HL-60 (cell line): Measurements from ENCODE around the gene PKD1L1.

Experiments used
- GABPA ChIP-seq: IDR thresholded peaks from 2 replicates; pipeline ENCODE4 v1.6.1; 2012; ENCODE audit warnings: low read depth
- TF ChIP-seq, protein P1 (sequence below): IDR thresholded peaks from one replicate; pipeline ENCODE4 v1.5.1; 2011; ENCODE audit warnings: low read length, control low read depth, inconsistent platforms; ENCODE audit not compliant: insufficient read depth
- TF ChIP-seq, protein P2 (sequence below): IDR thresholded peaks from 2 replicates; pipeline ENCODE4 v1.6.1; 2012; ENCODE audit warnings: low read depth; ENCODE audit not compliant: insufficient replicate concordance

DNA sequence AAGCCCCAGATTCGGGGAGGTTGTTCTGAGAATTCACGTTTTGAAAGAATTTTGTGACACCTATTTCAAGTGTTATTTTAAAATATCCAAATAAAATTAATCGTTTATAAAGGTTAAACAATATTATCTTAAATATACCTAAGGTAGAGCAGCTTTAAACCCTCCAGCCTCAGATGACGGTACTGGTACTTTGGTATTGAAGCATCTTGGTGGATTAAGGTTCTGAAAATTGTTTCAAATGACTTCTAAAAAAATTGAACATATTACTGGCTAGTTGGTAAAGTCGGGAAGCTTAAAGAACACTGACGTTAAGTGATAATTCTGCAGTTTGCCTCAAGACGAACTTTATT lies 31.5 kb upstream of the PKD1L1 start:
- TF ChIP-seq, protein P1, sequence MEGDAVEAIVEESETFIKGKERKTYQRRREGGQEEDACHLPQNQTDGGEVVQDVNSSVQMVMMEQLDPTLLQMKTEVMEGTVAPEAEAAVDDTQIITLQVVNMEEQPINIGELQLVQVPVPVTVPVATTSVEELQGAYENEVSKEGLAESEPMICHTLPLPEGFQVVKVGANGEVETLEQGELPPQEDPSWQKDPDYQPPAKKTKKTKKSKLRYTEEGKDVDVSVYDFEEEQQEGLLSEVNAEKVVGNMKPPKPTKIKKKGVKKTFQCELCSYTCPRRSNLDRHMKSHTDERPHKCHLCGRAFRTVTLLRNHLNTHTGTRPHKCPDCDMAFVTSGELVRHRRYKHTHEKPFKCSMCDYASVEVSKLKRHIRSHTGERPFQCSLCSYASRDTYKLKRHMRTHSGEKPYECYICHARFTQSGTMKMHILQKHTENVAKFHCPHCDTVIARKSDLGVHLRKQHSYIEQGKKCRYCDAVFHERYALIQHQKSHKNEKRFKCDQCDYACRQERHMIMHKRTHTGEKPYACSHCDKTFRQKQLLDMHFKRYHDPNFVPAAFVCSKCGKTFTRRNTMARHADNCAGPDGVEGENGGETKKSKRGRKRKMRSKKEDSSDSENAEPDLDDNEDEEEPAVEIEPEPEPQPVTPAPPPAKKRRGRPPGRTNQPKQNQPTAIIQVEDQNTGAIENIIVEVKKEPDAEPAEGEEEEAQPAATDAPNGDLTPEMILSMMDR, result no peak
- TF ChIP-seq, protein P2, sequence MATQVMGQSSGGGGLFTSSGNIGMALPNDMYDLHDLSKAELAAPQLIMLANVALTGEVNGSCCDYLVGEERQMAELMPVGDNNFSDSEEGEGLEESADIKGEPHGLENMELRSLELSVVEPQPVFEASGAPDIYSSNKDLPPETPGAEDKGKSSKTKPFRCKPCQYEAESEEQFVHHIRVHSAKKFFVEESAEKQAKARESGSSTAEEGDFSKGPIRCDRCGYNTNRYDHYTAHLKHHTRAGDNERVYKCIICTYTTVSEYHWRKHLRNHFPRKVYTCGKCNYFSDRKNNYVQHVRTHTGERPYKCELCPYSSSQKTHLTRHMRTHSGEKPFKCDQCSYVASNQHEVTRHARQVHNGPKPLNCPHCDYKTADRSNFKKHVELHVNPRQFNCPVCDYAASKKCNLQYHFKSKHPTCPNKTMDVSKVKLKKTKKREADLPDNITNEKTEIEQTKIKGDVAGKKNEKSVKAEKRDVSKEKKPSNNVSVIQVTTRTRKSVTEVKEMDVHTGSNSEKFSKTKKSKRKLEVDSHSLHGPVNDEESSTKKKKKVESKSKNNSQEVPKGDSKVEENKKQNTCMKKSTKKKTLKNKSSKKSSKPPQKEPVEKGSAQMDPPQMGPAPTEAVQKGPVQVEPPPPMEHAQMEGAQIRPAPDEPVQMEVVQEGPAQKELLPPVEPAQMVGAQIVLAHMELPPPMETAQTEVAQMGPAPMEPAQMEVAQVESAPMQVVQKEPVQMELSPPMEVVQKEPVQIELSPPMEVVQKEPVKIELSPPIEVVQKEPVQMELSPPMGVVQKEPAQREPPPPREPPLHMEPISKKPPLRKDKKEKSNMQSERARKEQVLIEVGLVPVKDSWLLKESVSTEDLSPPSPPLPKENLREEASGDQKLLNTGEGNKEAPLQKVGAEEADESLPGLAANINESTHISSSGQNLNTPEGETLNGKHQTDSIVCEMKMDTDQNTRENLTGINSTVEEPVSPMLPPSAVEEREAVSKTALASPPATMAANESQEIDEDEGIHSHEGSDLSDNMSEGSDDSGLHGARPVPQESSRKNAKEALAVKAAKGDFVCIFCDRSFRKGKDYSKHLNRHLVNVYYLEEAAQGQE, result no peak
- no peak for TF ChIP-seq GABPA
